Caco-2 (cell line): ENCODE data around the gene NBL1. TPM values are rescaled to one million over a fixed set of nuclear protein-coding genes. Genes with fewer than 3 reads are reported as not detected.

ENCODE experiments used
- BruUV-seq: library from RNA; stranded (reverse); fragments of 400-500 nt; replicated peaks from 2 replicates; lab custom pipeline; 2021; lab: Mats Ljungman, UMichigan
- CTCF ChIA-PET: fragments of 300-600 bp; sonication (Branson Sonifier 250); formaldehyde crosslinking; loops from one replicate; lab custom pipeline; 2022; ENCODE audit warnings: antibody characterized with exemption; lab: Charles Lee
- POLR2A ChIA-PET: fragments of 300-600 bp; sonication (Branson Sonifier 250); formaldehyde crosslinking; loops from one replicate; lab custom pipeline; 2022; ENCODE audit warnings: antibody characterized with exemption; lab: Charles Lee
- DNase-seq, 2 experiments: peaks; one replicate each; pipeline versions ENCODE4 v3.0.0 to v3.0.0-alpha.2; 2020 to 2022
- H3K27me3 ChIP-seq: replicated peaks from 2 replicates; pipeline ENCODE4 v1.6.0; 2011; ENCODE audit warnings: low read length; ENCODE audit not compliant: control insufficient read depth, insufficient read depth
- H3K36me3 ChIP-seq: 2 replicates; pipeline ENCODE4 v1.5.1; 2011; ENCODE audit warnings: low read length; ENCODE audit not compliant: control insufficient read depth, insufficient read depth
- H3K4me1 ChIP-seq: fragments of 250-450 bp; sonication (Bioruptor Pico); 2 replicates; pipeline ENCODE4 v1.5.1; 2020; ENCODE audit warnings: mild to moderate bottlenecking
- H3K4me3 ChIP-seq: 2 replicates; pipeline ENCODE4 v1.5.1; 2011; ENCODE audit warnings: low read depth, mild to moderate bottlenecking, control low read depth, low read length
- H3K9me3 ChIP-seq: fragments of 250-450 bp; sonication (Bioruptor Pico); 2 replicates; pipeline ENCODE4 v1.5.1; 2020; ENCODE audit warnings: mild to moderate bottlenecking, moderate library complexity
- H3K27ac Mint-ChIP-seq: one replicate; pipeline ENCODE4 v1.8.0; 2022; ENCODE audit warnings: mixed read lengths; ENCODE audit not compliant: unreplicated experiment
- H3K27me3 Mint-ChIP-seq: one replicate; pipeline ENCODE4 v1.8.0; 2022; ENCODE audit warnings: mixed read lengths; ENCODE audit not compliant: insufficient read depth, unreplicated experiment
- H3K36me3 Mint-ChIP-seq: one replicate; pipeline ENCODE4 v1.8.0; 2022; ENCODE audit warnings: mild to moderate bottlenecking, mixed read lengths; ENCODE audit not compliant: insufficient read depth, unreplicated experiment
- H3K4me1 Mint-ChIP-seq: one replicate; pipeline ENCODE4 v1.8.0; 2022; ENCODE audit warnings: low read depth, mixed read lengths; ENCODE audit not compliant: unreplicated experiment
- H3K4me3 Mint-ChIP-seq: one replicate; pipeline ENCODE4 v1.8.0; 2022; ENCODE audit warnings: mild to moderate bottlenecking, moderate library complexity, mixed read lengths; ENCODE audit not compliant: unreplicated experiment
- H3K9me3 Mint-ChIP-seq: one replicate; pipeline ENCODE4 v1.8.0; 2022; ENCODE audit warnings: mixed read lengths; ENCODE audit not compliant: unreplicated experiment
- CTCF ChIP-seq, 2 experiments: fragments of 200-600 bp in 1 of 2; IDR thresholded peaks; 1 replicate in 1 of 2; 2 replicates in 1 of 2; pipeline versions ENCODE4 v1.5.1 to v1.8.0; 2011 to 2022; ENCODE audit warnings: antibody characterized with exemption in 1 of 2, control low read depth in 1 of 2, inconsistent platforms in 1 of 2, low read depth in 1 of 2, low read length in 1 of 2, mild to moderate bottlenecking in 1 of 2, moderate library complexity in 1 of 2; ENCODE audit not compliant: insufficient read depth in 1 of 2, severe bottlenecking in 1 of 2, unreplicated experiment in 1 of 2
- intact Hi-C: fragments of 100-400 bp; cut with micrococcal nuclease; formaldehyde crosslinking; loops from one replicate; pipeline ENCODE4 v1.10.0; 2022; ENCODE audit not compliant: unreplicated experiment
- total RNA-seq: library from RNA; stranded (reverse); gene quantifications from 2 replicates; pipeline ENCODE4 v1.2.3, GENCODE V29; 2022

The NBL1 gene
- total RNA-seq, 1 experiment from 2014 or later = 24.0 TPM

GRCh38 chr1:19684677-19685076 lies 40.6 kb downstream of the NBL1 start:
- Histone ChIP-seq H3K4me1 (no peaks in the 10 kb centered on the region), H3K27me3 (no peaks in the 10 kb centered on the region), H3K36me3 (no peaks in the 10 kb centered on the region), H3K9me3 (no peaks in the 10 kb centered on the region), H3K4me3 (no peak overlapping the region)
- no peaks in the 10 kb centered on the region for H3K4me1 Mint-ChIP-seq
- intact Hi-C loops = no loop called here
- H3K4me3 Mint-ChIP-seq = no peak overlapping the region
- DNase-seq = no peak
- no peak overlapping the region for H3K27ac Mint-ChIP-seq
- CTCF ChIA-PET = no interaction called here
- TF ChIP-seq CTCF (IDR thresholded peaks at IDR 0.05; ENCODE audit: insufficient read depth in 1 of 2, low read depth in 1 of 2, low read length in 1 of 2, severe bottlenecking in 1 of 2, unreplicated experiment in 1 of 2) = no peak
- H3K9me3 Mint-ChIP-seq = no peaks in the 10 kb centered on the region
- BruUV-seq = no TSS peak
- POLR2A ChIA-PET = no interaction called here
- H3K27me3 Mint-ChIP-seq = no peaks in the 10 kb centered on the region
- no peaks in the 10 kb centered on the region for H3K36me3 Mint-ChIP-seq

GRCh38 chr1:19685994-19686393 lies 41.9 kb downstream of the NBL1 start:
- no peak overlapping the region for H3K4me3 ChIP-seq
- H3K4me1 ChIP-seq = no peaks in the 10 kb centered on the region
- H3K36me3 ChIP-seq = no peaks in the 10 kb centered on the region
- no peaks in the 10 kb centered on the region for H3K27me3 ChIP-seq
- Mint-ChIP-seq H3K9me3 (no peaks in the 10 kb centered on the region), H3K36me3 (no peaks in the 10 kb centered on the region), H3K27ac (no peak overlapping the region), H3K4me1 (no peaks in the 10 kb centered on the region), H3K4me3 (no peak overlapping the region), H3K27me3 (no peaks in the 10 kb centered on the region)
- no peak for TF ChIP-seq CTCF (IDR thresholded peaks at IDR 0.05; ENCODE audit: insufficient read depth in 1 of 2, low read depth in 1 of 2, low read length in 1 of 2, severe bottlenecking in 1 of 2, unreplicated experiment in 1 of 2)
- DNase-seq = no peak
- BruUV-seq = no TSS peak
- intact Hi-C loops = no loop called here
- ChIA-PET POLR2A (no interaction called here), CTCF (no interaction called here)
- no peaks in the 10 kb centered on the region for H3K9me3 ChIP-seq

- H3K27me3 ChIP-seq = no peaks in the 10 kb centered on the region
- Mint-ChIP-seq H3K36me3 (no peaks in the 10 kb centered on the region), H3K27ac (no peak overlapping the region), H3K27me3 (no peaks in the 10 kb centered on the region), H3K9me3 (no peaks in the 10 kb centered on the region), H3K4me1 (no peaks in the 10 kb centered on the region), H3K4me3 (no peak overlapping the region)
- no peak for TF ChIP-seq CTCF (IDR thresholded peaks at IDR 0.05; ENCODE audit: insufficient read depth in 1 of 2, low read depth in 1 of 2, low read length in 1 of 2, severe bottlenecking in 1 of 2, unreplicated experiment in 1 of 2)
- CTCF ChIA-PET = no interaction called here
- intact Hi-C loops = no loop called here
- POLR2A ChIA-PET = no interaction called here
- H3K4me3 ChIP-seq = no peak overlapping the region
- H3K9me3 ChIP-seq = no peaks in the 10 kb centered on the region
- no peaks in the 10 kb centered on the region for H3K4me1 ChIP-seq
- BruUV-seq = no TSS peak
- H3K36me3 ChIP-seq = no peaks in the 10 kb centered on the region
- no peak for DNase-seq
Measured at GRCh38 chr1:19687414-19687813, 43.3 kb downstream of the NBL1 start.
